DND-41 (cell line): Measurements from ENCODE around the gene NXPE3.

Experiments
- CTCF ChIP-seq: IDR thresholded peaks from 2 replicates; pipeline ENCODE4 v1.5.1; 2012; ENCODE audit warnings: borderline replicate concordance, low read length, moderate library complexity, mild to moderate bottlenecking; ENCODE audit not compliant: poor library complexity, severe bottlenecking; ENCODE audit errors: extremely low read depth
- EZH2 ChIP-seq: IDR thresholded peaks from 3 replicates; pipeline ENCODE4 v1.6.1; 2012; ENCODE audit warnings: borderline replicate concordance, low read depth, mild to moderate bottlenecking, moderate library complexity, low read length, inconsistent platforms; ENCODE audit not compliant: severe bottlenecking

- TF ChIP-seq CTCF (no peak), EZH2 (no peak)
These were observed 63.4 kb downstream of the NXPE3 start for GRCh38 chr3:101842245-101842934.
